Astrocyte of the cerebellum (primary cell): Measurements from ENCODE around the gene ITPR2.
A peak's percentile ranks its signal among the peaks of the same experiment; 100 is the strongest.

ENCODE experiments used
- DNase-seq: peaks from one replicate; pipeline ENCODE4 v3.0.0-alpha.2; 2011; ENCODE audit warnings: low read depth
- H3K4me3 ChIP-seq: 2 replicates; pipeline ENCODE4 v1.5.1; 2011; ENCODE audit warnings: mild to moderate bottlenecking, low read depth, low read length, moderate library complexity
- in situ Hi-C: cut with HindIII; loops from 2 replicates; pipeline ENCODE4 v1.10.0; 2017; ENCODE audit warnings: low sequenced_read_pairs
- TF ChIP-seq, protein P1 (sequence below): IDR thresholded peaks from 2 replicates; pipeline ENCODE4 v1.5.1; 2012; ENCODE audit warnings: low read length, low read depth, moderate library complexity, mild to moderate bottlenecking; ENCODE audit errors: missing control alignments

The ITPR2 gene

DNA sequence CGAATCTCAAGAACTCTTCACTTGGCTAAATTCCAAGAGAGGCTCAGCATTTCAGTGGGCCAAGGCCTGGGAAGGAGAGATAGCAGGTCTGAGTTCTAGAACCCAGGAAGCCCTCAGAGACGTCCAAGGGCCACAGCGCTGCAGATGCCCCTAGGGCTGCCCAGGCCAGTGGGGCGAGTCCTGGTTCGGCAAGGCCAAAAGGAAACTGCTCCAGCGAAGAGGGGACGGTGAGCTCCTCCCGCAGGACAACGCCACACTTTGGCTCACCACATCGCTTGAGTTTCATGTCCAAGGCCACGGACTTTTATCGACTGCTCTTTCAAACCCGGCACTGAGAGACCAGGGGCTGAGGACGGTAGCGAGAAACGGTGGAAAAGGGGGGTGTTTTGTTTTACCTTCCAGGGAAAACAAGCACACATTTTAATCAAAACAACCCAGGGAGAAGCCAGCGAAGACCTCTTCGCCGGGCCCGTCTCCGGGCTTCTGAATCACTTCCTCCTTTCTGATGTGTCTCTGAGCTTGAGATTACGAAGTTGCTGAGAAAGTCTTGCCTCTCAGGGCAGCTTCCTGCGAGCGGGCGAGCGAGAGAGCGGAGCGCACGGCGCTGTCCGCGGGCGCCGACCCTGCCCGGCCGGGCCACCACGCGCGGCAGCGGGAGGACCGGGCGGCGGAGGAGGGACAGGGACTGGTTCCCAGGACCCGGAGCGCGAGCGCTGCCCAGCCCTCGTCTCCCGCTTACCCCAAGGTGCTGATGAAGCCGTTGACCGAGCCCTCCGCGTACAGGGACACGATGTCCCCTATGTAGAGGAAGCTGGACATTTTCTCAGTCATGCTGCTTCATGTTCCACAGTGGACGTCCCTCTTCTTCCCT lies 808 bp downstream of the ITPR2 start:
- H3K4me3 ChIP-seq = peak overlapping the region; percentile 87
- TF ChIP-seq, protein P1, sequence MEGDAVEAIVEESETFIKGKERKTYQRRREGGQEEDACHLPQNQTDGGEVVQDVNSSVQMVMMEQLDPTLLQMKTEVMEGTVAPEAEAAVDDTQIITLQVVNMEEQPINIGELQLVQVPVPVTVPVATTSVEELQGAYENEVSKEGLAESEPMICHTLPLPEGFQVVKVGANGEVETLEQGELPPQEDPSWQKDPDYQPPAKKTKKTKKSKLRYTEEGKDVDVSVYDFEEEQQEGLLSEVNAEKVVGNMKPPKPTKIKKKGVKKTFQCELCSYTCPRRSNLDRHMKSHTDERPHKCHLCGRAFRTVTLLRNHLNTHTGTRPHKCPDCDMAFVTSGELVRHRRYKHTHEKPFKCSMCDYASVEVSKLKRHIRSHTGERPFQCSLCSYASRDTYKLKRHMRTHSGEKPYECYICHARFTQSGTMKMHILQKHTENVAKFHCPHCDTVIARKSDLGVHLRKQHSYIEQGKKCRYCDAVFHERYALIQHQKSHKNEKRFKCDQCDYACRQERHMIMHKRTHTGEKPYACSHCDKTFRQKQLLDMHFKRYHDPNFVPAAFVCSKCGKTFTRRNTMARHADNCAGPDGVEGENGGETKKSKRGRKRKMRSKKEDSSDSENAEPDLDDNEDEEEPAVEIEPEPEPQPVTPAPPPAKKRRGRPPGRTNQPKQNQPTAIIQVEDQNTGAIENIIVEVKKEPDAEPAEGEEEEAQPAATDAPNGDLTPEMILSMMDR = peak; percentile 16
- DNase-seq = peak; percentile 29
- in situ Hi-C loops = no loop called here

DNA sequence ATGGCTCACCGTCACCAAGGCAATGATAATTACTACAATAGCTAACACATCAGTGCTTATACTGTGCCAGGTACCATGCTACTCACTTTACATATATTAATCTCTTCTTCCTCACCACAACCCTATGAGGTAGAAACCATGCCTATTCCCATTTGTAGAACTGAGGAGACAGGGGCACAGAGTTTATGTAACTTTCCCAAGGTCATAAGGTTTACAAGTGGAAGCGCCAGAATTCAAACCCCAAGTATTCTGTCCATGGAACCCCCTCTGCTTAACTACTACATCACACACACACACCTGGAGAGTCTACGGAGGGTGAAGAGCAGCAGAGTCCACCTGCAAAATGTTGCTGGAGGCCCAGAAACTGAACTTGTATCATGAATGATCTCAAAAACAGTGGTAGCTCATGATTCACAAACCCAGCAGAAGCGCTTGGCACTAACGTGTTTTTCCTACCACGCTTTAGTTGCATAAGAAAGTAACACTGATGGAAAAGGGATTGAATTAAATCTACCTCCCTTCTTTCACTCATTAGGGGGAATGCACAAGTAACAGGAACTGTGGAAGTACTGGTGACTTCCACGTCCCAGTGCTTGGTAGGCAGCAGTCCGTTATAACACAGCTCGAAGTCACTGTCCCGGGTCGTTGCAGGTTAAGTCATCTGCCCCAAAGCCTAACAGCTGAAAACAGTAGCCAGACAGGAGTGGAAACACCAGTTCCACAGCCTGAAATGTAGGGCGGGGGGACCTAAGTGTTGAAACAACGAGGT lies 2.0 kb downstream of the ITPR2 start:
- in situ Hi-C loops = no loop called here
- TF ChIP-seq, protein P1 = no peak
- H3K4me3 ChIP-seq = peak overlapping the region; percentile 28
- DNase-seq = no peak

DNA sequence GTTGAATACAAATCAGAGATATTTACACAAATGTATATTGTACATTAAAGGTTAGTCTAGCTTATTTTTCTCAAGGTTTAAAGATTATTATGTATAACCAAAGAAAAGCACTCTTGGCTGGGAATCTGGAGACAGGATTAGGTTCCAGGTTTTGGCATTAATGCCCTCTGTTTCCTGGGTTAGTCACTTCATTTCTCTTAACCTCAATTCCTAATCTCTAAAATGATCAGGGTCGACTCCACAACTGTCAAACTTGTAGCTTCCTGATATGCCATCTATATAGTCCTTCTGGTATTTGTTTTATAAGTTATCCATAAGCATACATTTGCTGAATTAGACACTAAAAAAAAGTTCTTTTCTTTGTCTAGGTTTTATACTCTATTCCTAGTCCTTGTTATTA lies 2.6 kb downstream of the ITPR2 start:
- no peak for DNase-seq
- in situ Hi-C loops = no loop called here
- H3K4me3 ChIP-seq = no peak overlapping the region
- TF ChIP-seq, protein P1 = no peak

DNA sequence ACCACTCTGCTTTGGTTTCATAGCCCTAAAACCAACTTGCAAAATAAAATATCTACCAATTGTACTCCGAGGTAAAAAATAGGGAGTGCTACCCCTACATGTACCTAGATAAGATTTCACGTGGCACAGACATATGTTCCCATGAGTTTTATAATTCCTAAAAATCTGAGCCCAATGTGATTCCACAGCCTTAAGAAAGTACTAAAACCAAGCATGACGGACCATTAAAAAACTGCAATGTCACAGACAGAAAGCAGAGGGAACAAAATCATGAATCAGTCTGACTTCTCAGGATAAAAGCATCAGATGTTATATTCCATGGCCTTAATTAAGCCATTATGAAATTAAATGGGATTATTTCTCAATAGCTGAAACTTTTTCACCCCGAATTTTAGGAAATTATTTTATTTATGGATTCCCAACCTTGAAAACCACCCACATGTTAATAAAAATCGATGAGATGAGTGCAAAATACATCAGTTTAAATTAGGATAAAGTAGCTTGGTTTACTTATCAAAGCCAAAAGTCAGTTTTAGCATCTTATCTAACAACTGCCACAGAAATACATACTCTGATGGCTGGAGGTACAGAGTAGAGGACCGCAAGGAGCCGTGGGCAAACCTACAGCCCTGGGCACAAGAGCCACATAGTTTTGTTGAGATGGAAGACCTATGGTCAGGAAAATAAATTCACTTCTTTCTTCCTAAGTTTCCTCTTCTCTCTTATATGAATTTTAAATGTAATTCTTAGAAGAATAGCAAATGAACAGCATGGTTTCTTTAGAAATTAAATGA lies 4.5 kb downstream of the ITPR2 start:
- DNase-seq = no peak
- H3K4me3 ChIP-seq = no peak overlapping the region
- TF ChIP-seq, protein P1 = no peak
- in situ Hi-C loops = no loop called here

DNA sequence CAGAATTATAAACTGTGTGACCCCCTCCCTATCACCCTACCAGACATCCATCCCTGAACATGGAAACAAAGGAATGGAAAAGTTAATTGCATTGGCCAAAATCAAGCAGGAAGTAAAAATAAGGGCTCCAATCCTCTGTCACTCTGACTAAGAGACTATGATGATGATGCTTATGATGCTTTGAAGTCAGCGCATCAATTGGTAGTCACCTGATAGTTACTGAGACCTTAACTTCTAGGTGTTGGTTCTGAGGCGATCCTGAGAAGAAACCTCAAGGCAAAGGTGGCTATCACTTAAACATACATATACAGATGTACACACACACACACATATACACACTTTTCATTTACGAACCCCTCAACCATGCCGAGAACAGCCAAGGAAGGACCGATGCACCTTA lies 6.6 kb downstream of the ITPR2 start:
- no peak for DNase-seq
- TF ChIP-seq, protein P1 = no peak
- in situ Hi-C loops = no loop called here
- H3K4me3 ChIP-seq = no peak overlapping the region

DNA sequence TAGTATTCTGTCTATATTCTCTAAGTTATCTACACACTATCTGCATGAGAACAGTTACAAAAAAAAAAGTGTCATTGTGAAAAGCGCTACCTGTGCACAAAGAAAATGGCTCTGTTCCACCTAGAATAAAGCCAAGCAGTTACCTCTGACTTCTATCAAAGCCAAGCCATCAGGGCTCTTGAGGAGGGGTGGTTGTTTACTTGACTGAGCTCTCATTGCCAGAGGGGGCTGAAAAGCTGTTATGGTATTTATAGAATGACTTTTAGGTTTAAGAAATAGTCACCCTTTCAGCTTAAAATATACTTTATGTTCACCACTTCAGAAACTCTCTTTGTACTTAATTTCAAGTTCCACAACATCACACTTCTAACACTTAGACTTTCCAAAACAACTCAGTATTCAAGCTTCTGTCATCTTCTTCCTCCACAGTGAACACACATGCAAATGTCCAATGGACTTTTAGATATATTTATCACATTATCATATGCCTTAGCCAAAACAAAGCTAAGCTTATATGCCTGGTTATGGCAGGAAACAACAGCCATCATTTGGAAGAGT lies 7.5 kb downstream of the ITPR2 start:
- in situ Hi-C loops = no loop called here
- H3K4me3 ChIP-seq = no peak overlapping the region
- TF ChIP-seq, protein P1 = no peak
- DNase-seq = no peak
